PC-9 (cell line): Measurements from ENCODE around the gene ZNF487.

Experiments used
- CTCF ChIP-seq: fragments of 200-600 bp; sonication (generic); conservative IDR thresholded peaks from 2 replicates; pipeline ENCODE4 v1.6.1; 2017; ENCODE audit warnings: mixed run types, antibody characterized with exemption, mild to moderate bottlenecking, moderate library complexity
- EZH2 ChIP-seq: fragments of 200-600 bp; sonication (generic); IDR thresholded peaks from 2 replicates; pipeline ENCODE4 v1.8.0; 2017; ENCODE audit warnings: antibody characterized with exemption, low read depth

- no peak for TF ChIP-seq EZH2
- TF ChIP-seq CTCF: no peak
These were observed 34.2 kb downstream of the ZNF487 start for GRCh38 chr10:43471146-43471545.
